HepG2 (cell line): ENCODE results near the gene PIM3. TPM values are rescaled to one million over a fixed set of nuclear protein-coding genes. Genes with fewer than 3 reads are reported as not detected.
A peak's percentile ranks its signal among the peaks of the same experiment; 100 is the strongest.

Experiments
- ETV6 ChIP-seq: sonication (generic); formaldehyde crosslinking; conservative IDR thresholded peaks from 2 replicates; pipeline ENCODE4 v1.4.0; 2020; ENCODE audit warnings: missing genetic modification reagents
- GTF2F1 ChIP-seq: fragments of 150-350 bp; IDR thresholded peaks from 2 replicates; pipeline ENCODE4 v1.6.1; 2014; ENCODE audit warnings: low read length
- SMAD3 ChIP-seq: sonication (generic); formaldehyde crosslinking; IDR thresholded peaks from 2 replicates; pipeline ENCODE4 v1.4.0; 2020; ENCODE audit warnings: missing genetic modification reagents
- SNRNP70 ChIP-seq: fragments of 200-400 bp; formaldehyde crosslinking; IDR thresholded peaks from 2 replicates; pipeline ENCODE4 v1.6.1; 2017; ENCODE audit warnings: mild to moderate bottlenecking, low read depth, low read length, moderate library complexity
- SPEN ChIP-seq: sonication (generic); formaldehyde crosslinking; IDR thresholded peaks from 2 replicates; pipeline ENCODE4 v1.5.1; 2020; ENCODE audit warnings: low read depth, mild to moderate bottlenecking, missing genetic modification reagents
- TEAD2 ChIP-seq: sonication (generic); formaldehyde crosslinking; IDR thresholded peaks from 2 replicates; pipeline ENCODE4 v1.9.0; 2021; ENCODE audit warnings: missing genetic modification reagents
- ZFP41 ChIP-seq: sonication (generic); formaldehyde crosslinking; IDR thresholded peaks from 2 replicates; pipeline ENCODE4 v1.4.0; 2020; ENCODE audit warnings: mild to moderate bottlenecking, missing genetic modification reagents, borderline replicate concordance
- ZNF790 ChIP-seq: sonication (generic); formaldehyde crosslinking; IDR thresholded peaks from 2 replicates; pipeline ENCODE4 v1.8.0; 2022; ENCODE audit warnings: missing genetic modification reagents, mild to moderate bottlenecking, borderline replicate concordance
- ZSCAN22 ChIP-seq: sonication (generic); formaldehyde crosslinking; IDR thresholded peaks from 2 replicates; pipeline ENCODE4 v1.4.0; 2020; ENCODE audit warnings: mild to moderate bottlenecking, missing genetic modification reagents
- polyA plus RNA-seq, 8 experiments: library from polyadenylated mRNA; depleted of rRNA in 3 of 8; stranded (reverse) in 7 of 8; unstranded in 1 of 8; fragments of >200 nt; fragmentation: Illumina TruSeq in 4 of 8; extraction: Trizol in 4 of 8; gene quantifications; 2 replicates each; pipeline versions ENCODE4 v1.2.1 to v1.2.3, GENCODE V29; 2011 to 2016; ENCODE audit warnings: low read depth in 4 of 8, missing spikeins in 1 of 8, mixed read lengths in 1 of 8; ENCODE audit not compliant: insufficient read depth in 1 of 8
- total RNA-seq, 5 experiments: library from RNA; depleted of rRNA; stranded (reverse); fragments of >200 nt; fragmentation: Illumina TruSeq; extraction: Trizol; gene quantifications; 2 replicates each; pipeline ENCODE4 v1.2.3, GENCODE V29; 2016; ENCODE audit warnings: low read depth in 1 of 5
- TF ChIP-seq, protein P1 (sequence below): sonication (generic); formaldehyde crosslinking; IDR thresholded peaks from 2 replicates; pipeline ENCODE4 v1.4.0; 2020; ENCODE audit warnings: missing genetic modification reagents, borderline replicate concordance
- TF ChIP-seq, protein P2 (sequence below): sonication (generic); formaldehyde crosslinking; IDR thresholded peaks from 2 replicates; pipeline ENCODE4 v1.5.0; 2020; ENCODE audit warnings: missing genetic modification reagents
- TF ChIP-seq, protein P3 (sequence below): IDR thresholded peaks from 2 replicates; pipeline ENCODE4 v1.6.1; 2016
- TF ChIP-seq, protein P4 (sequence below): sonication (generic); formaldehyde crosslinking; IDR thresholded peaks from 2 replicates; pipeline ENCODE4 v1.4.0; 2020; ENCODE audit warnings: missing genetic modification reagents, mild to moderate bottlenecking, borderline replicate concordance
- TF ChIP-seq, protein P5 (sequence below): sonication (generic); formaldehyde crosslinking; IDR thresholded peaks from 2 replicates; pipeline ENCODE4 v1.4.0; 2020; ENCODE audit warnings: missing genetic modification reagents, borderline replicate concordance
- TF ChIP-seq, protein P6 (sequence below): sonication (generic); formaldehyde crosslinking; IDR thresholded peaks from 2 replicates; pipeline ENCODE4 v1.4.0; 2020; ENCODE audit warnings: missing genetic modification reagents; ENCODE audit errors: not compliant biosample characterization

PIM3 gene
- total and polyA plus RNA-seq, 2 of the 13 experiments (the other 11 are each of a cell fraction or from before 2014, with no cell fraction given), result 21.6 to 31.2 TPM

DNA sequence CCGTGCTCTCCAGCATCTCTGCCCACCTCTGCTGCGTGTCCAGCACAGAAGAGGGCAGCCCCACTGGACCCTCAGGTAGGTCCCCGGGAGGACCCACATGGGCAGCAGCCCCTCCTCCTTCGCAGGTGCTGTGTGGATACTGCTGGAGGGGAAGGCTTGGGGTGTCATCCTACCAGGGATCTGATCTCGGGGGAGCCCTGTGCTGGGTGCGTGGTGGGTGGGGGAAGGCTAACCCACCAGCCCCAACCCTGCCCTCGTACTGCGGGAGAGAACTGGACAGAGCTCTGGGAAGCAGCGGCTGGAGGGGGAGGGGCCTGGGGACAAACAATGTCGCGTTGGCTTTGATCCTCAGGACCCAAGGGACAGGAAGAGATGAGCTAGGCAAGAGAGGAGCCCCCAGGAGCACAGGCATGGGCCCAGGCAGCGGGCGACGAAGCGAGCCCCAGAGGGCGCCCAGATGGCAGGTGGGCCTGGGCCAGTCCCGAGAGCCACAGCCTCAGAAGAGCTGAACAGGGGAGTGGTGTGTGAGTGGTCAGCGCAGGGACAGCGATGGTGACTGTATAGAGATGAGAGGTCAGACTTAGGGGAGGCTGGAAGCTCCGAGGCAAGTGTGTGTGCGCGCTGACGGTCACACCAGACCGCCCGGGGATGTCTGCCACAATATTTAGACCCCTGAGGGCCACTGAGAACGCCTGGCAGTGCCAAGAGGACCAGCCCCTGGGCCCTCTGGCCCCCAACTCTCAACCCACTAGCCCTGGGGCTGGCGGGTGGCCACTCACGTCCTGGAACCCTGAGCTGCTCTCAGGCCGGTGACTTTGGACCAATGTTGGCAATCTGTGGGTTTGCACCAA lies 1.4 kb upstream of the PIM3 start (continued):
- TF ChIP-seq SPEN (CRISPR knock-in tag) (peak; percentile 48; the same call in 1 of the 2 replicates), ZSCAN22 (CRISPR knock-in tag) (no peak), ZFP41 (CRISPR knock-in tag) (no peak), ETV6 (CRISPR knock-in tag) (no peak), SMAD3 (CRISPR knock-in tag) (no peak), GTF2F1 (no peak), ZNF790 (CRISPR knock-in tag) (no peak), TEAD2 (CRISPR knock-in tag) (no peak), SNRNP70 (no peak)
- TF ChIP-seq, protein P1, sequence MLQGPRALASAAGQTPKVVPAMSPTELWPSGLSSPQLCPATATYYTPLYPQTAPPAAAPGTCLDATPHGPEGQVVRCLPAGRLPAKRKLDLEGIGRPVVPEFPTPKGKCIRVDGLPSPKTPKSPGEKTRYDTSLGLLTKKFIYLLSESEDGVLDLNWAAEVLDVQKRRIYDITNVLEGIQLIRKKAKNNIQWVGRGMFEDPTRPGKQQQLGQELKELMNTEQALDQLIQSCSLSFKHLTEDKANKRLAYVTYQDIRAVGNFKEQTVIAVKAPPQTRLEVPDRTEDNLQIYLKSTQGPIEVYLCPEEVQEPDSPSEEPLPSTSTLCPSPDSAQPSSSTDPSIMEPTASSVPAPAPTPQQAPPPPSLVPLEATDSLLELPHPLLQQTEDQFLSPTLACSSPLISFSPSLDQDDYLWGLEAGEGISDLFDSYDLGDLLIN (CRISPR knock-in tag), result no peak
- TF ChIP-seq, protein P2, sequence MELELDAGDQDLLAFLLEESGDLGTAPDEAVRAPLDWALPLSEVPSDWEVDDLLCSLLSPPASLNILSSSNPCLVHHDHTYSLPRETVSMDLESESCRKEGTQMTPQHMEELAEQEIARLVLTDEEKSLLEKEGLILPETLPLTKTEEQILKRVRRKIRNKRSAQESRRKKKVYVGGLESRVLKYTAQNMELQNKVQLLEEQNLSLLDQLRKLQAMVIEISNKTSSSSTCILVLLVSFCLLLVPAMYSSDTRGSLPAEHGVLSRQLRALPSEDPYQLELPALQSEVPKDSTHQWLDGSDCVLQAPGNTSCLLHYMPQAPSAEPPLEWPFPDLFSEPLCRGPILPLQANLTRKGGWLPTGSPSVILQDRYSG, result no peak
- TF ChIP-seq, protein P3, sequence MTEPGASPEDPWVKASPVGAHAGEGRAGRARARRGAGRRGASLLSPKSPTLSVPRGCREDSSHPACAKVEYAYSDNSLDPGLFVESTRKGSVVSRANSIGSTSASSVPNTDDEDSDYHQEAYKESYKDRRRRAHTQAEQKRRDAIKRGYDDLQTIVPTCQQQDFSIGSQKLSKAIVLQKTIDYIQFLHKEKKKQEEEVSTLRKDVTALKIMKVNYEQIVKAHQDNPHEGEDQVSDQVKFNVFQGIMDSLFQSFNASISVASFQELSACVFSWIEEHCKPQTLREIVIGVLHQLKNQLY (CRISPR knock-in tag), result 0 out of 2 replicates have a peak, but pooled peaks have one; percentile 56
- TF ChIP-seq, protein P4, sequence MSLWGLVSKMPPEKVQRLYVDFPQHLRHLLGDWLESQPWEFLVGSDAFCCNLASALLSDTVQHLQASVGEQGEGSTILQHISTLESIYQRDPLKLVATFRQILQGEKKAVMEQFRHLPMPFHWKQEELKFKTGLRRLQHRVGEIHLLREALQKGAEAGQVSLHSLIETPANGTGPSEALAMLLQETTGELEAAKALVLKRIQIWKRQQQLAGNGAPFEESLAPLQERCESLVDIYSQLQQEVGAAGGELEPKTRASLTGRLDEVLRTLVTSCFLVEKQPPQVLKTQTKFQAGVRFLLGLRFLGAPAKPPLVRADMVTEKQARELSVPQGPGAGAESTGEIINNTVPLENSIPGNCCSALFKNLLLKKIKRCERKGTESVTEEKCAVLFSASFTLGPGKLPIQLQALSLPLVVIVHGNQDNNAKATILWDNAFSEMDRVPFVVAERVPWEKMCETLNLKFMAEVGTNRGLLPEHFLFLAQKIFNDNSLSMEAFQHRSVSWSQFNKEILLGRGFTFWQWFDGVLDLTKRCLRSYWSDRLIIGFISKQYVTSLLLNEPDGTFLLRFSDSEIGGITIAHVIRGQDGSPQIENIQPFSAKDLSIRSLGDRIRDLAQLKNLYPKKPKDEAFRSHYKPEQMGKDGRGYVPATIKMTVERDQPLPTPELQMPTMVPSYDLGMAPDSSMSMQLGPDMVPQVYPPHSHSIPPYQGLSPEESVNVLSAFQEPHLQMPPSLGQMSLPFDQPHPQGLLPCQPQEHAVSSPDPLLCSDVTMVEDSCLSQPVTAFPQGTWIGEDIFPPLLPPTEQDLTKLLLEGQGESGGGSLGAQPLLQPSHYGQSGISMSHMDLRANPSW (CRISPR knock-in tag), result no peak
- TF ChIP-seq, protein P5, sequence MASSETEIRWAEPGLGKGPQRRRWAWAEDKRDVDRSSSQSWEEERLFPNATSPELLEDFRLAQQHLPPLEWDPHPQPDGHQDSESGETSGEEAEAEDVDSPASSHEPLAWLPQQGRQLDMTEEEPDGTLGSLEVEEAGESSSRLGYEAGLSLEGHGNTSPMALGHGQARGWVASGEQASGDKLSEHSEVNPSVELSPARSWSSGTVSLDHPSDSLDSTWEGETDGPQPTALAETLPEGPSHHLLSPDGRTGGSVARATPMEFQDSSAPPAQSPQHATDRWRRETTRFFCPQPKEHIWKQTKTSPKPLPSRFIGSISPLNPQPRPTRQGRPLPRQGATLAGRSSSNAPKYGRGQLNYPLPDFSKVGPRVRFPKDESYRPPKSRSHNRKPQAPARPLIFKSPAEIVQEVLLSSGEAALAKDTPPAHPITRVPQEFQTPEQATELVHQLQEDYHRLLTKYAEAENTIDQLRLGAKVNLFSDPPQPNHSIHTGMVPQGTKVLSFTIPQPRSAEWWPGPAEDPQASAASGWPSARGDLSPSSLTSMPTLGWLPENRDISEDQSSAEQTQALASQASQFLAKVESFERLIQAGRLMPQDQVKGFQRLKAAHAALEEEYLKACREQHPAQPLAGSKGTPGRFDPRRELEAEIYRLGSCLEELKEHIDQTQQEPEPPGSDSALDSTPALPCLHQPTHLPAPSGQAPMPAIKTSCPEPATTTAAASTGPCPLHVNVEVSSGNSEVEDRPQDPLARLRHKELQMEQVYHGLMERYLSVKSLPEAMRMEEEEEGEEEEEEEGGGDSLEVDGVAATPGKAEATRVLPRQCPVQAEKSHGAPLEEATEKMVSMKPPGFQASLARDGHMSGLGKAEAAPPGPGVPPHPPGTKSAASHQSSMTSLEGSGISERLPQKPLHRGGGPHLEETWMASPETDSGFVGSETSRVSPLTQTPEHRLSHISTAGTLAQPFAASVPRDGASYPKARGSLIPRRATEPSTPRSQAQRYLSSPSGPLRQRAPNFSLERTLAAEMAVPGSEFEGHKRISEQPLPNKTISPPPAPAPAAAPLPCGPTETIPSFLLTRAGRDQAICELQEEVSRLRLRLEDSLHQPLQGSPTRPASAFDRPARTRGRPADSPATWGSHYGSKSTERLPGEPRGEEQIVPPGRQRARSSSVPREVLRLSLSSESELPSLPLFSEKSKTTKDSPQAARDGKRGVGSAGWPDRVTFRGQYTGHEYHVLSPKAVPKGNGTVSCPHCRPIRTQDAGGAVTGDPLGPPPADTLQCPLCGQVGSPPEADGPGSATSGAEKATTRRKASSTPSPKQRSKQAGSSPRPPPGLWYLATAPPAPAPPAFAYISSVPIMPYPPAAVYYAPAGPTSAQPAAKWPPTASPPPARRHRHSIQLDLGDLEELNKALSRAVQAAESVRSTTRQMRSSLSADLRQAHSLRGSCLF (CRISPR knock-in tag), result no peak
- TF ChIP-seq, protein P6, sequence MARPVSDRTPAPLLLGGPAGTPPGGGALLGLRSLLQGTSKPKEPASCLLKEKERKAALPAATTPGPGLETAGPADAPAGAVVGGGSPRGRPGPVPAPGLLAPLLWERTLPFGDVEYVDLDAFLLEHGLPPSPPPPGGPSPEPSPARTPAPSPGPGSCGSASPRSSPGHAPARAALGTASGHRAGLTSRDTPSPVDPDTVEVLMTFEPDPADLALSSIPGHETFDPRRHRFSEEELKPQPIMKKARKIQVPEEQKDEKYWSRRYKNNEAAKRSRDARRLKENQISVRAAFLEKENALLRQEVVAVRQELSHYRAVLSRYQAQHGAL, result no peak
